HepG2 (cell line): Measurements from ENCODE around the gene ACSL1. TPM values are rescaled to one million over a fixed set of nuclear protein-coding genes. Genes with fewer than 3 reads are reported as not detected.

ENCODE experiments used
- ATAC-seq: fragments of 200-7000 bp; cut with Tn5 transposase; 3 replicates; pipeline ENCODE4 v1.9.1; 2020; ENCODE audit warnings: mild to moderate bottlenecking, moderate library complexity
- BruUV-seq: library from RNA; stranded (reverse); fragments of 400-500 nt; replicated peaks from 2 replicates; lab custom pipeline; 2021; lab: Mats Ljungman, UMichigan
- CTCF ChIA-PET: fragments of 300-600 bp; formaldehyde crosslinking; extraction: SDS; loops from one replicate; lab custom pipeline; 2021; ENCODE audit warnings: low total read pairs, inconsistent platforms, low intra/inter-chr PET ratio; lab: Yijun Ruan, JAX
- POLR2A ChIA-PET: fragments of 350-600 bp; sonication (Branson Sonifier 250); formaldehyde crosslinking; loops from one replicate; lab custom pipeline; 2020; ENCODE audit warnings: antibody characterized with exemption, inconsistent platforms; lab: Yijun Ruan, JAX
- DNase-seq: peaks from one replicate; pipeline ENCODE4 v3.0.0-alpha.2; 2015; ENCODE audit warnings: low spot score
- FAIRE-seq: peaks from 3 replicates; lab custom pipeline; 2011; peaks lifted over from hg19 to GRCh38; lab: Jason Lieb, UNC
- H2AFZ ChIP-seq: one replicate; pipeline ENCODE4 v1.6.1; 2011; ENCODE audit warnings: low read length, inconsistent platforms
- H3K27ac ChIP-seq: fragments of 300-600 bp; 3 replicates; pipeline ENCODE4 v1.8.0; 2011; ENCODE audit warnings: mixed run types, mild to moderate bottlenecking, mixed read lengths, low read length, inconsistent platforms; ENCODE audit not compliant: insufficient read depth; ENCODE audit errors: extremely low read length
- H3K27me3 ChIP-seq, 2 experiments: fragments of 200-600 bp in 1 of 2; 2 replicates in 1 of 2; 3 replicates in 1 of 2; pipeline versions ENCODE4 v1.6.0 to v1.8.0; 2011; ENCODE audit warnings: low read length in 2 of 2, mild to moderate bottlenecking in 2 of 2, moderate library complexity in 2 of 2, inconsistent platforms in 1 of 2; ENCODE audit not compliant: insufficient read depth in 2 of 2, control insufficient read depth in 1 of 2
- H3K36me3 ChIP-seq, 2 experiments: fragments of 200-600 bp in 1 of 2; replicated peaks in 1 of 2; 2 replicates in 1 of 2; 3 replicates in 1 of 2; pipeline versions ENCODE4 v1.5.1 to v1.8.0; 2011; ENCODE audit warnings: low read length in 2 of 2, inconsistent platforms in 1 of 2; ENCODE audit not compliant: insufficient read depth in 2 of 2, control insufficient read depth in 1 of 2
- H3K4me1 ChIP-seq: 2 replicates; pipeline ENCODE4 v1.5.1; 2012; ENCODE audit warnings: low read length, inconsistent platforms; ENCODE audit not compliant: insufficient read depth
- H3K4me2 ChIP-seq: 2 replicates; pipeline ENCODE4 v1.6.0; 2011; ENCODE audit warnings: low read depth, low read length, inconsistent platforms
- H3K4me3 ChIP-seq, 3 experiments: fragments of 200-600 bp in 1 of 3; sonication (generic), shearing (Covaris generic) in 1 of 3; replicated peaks in 1 of 3; 2 replicates each; pipeline ENCODE4 v1.5.1; 2011 to 2016; ENCODE audit warnings: low read length in 3 of 3, inconsistent platforms in 2 of 3, low read depth in 2 of 3, mild to moderate bottlenecking in 2 of 3, control low read depth in 1 of 3, mixed read lengths in 1 of 3; ENCODE audit not compliant: insufficient read depth in 1 of 3
- H3K79me2 ChIP-seq: one replicate; pipeline ENCODE4 v1.6.1; 2011; ENCODE audit warnings: low read length, inconsistent platforms; ENCODE audit not compliant: insufficient read depth
- H3K9ac ChIP-seq: 2 replicates; pipeline ENCODE4 v1.6.0; 2011; ENCODE audit warnings: mild to moderate bottlenecking, low read depth, low read length, inconsistent platforms; ENCODE audit not compliant: insufficient read depth
- H3K9me3 ChIP-seq: 2 replicates; pipeline ENCODE4 v1.5.1; 2012; ENCODE audit warnings: mild to moderate bottlenecking, low read length
- H4K20me1 ChIP-seq: 2 replicates; pipeline ENCODE4 v1.6.0; 2011; ENCODE audit warnings: inconsistent platforms, mild to moderate bottlenecking, low read length, moderate library complexity; ENCODE audit not compliant: insufficient read depth
- CCAR2 ChIP-seq: fragments of 200-400 bp; formaldehyde crosslinking; optimal IDR thresholded peaks from 2 replicates; pipeline ENCODE3; 2018; ENCODE audit warnings: low read depth, mild to moderate bottlenecking, low read length, moderate library complexity
- GABPA ChIP-seq, 2 experiments: IDR thresholded peaks; 2 replicates each; pipeline ENCODE4 v1.6.1; 2011 to 2016; ENCODE audit warnings: low read depth in 2 of 2, low read length in 1 of 2, missing biosample characterization in 1 of 2, missing genetic modification characterization in 1 of 2
- HNRNPL ChIP-seq: fragments of 200-400 bp; formaldehyde crosslinking; IDR thresholded peaks from 2 replicates; pipeline ENCODE4 v1.6.1; 2017; ENCODE audit warnings: mild to moderate bottlenecking, low read depth, low read length
- MAFF ChIP-seq: IDR thresholded peaks from 2 replicates; pipeline ENCODE4 v1.6.1; 2011; ENCODE audit warnings: low read depth, low read length, improper control_type of control experiment
- MZF1 ChIP-seq: sonication (generic); formaldehyde crosslinking; IDR thresholded peaks from 2 replicates; pipeline ENCODE4 v1.8.1; 2023; ENCODE audit warnings: mild to moderate bottlenecking, missing genetic modification reagents, borderline replicate concordance
- RORA ChIP-seq: sonication (generic); formaldehyde crosslinking; IDR thresholded peaks from 2 replicates; pipeline ENCODE4 v1.5.0; 2020; ENCODE audit warnings: mild to moderate bottlenecking, missing genetic modification reagents, moderate library complexity
- ZNF430 ChIP-seq: sonication (generic); formaldehyde crosslinking; IDR thresholded peaks from 2 replicates; pipeline ENCODE4 v1.9.0; 2021; ENCODE audit warnings: mild to moderate bottlenecking, missing genetic modification reagents
- ZNF780A ChIP-seq: sonication (generic); formaldehyde crosslinking; IDR thresholded peaks from 2 replicates; pipeline ENCODE4 v1.8.0; 2022; ENCODE audit warnings: mild to moderate bottlenecking, missing genetic modification reagents, moderate library complexity
- ZSCAN29 ChIP-seq: sonication (generic); formaldehyde crosslinking; conservative IDR thresholded peaks from 2 replicates; pipeline ENCODE4 v1.4.0; 2020; ENCODE audit warnings: mild to moderate bottlenecking, missing genetic modification reagents
- WGBS: methylation state at CpG from one replicate; pipeline ENCODE4 v1.1.6; 2017; ENCODE audit warnings: low lambda C conversion rate; 5-methylcytosine and 5-hydroxymethylcytosine counted together
- in situ Hi-C: cut with HindIII; loops from 2 replicates; pipeline ENCODE4 v1.10.0; 2017; ENCODE audit warnings: low pct_unique_long_range_greater_than_20kb; ENCODE audit not compliant: extremely low pct_ligation_motif_present
- intact Hi-C: fragments of 100-400 bp; cut with micrococcal nuclease; formaldehyde crosslinking; loops from one replicate; pipeline ENCODE4 v1.10.0; 2022; ENCODE audit not compliant: unreplicated experiment
- polyA plus RNA-seq, 8 experiments: library from polyadenylated mRNA; depleted of rRNA in 3 of 8; stranded (reverse) in 7 of 8; unstranded in 1 of 8; fragments of >200 nt; fragmentation: Illumina TruSeq in 4 of 8; extraction: Trizol in 4 of 8; gene quantifications; 2 replicates each; pipeline versions ENCODE4 v1.2.1 to v1.2.3, GENCODE V29; 2011 to 2016; ENCODE audit warnings: low read depth in 4 of 8, missing spikeins in 1 of 8, mixed read lengths in 1 of 8; ENCODE audit not compliant: insufficient read depth in 1 of 8
- total RNA-seq, 5 experiments: library from RNA; depleted of rRNA; stranded (reverse); fragments of >200 nt; fragmentation: Illumina TruSeq; extraction: Trizol; gene quantifications; 2 replicates each; pipeline ENCODE4 v1.2.3, GENCODE V29; 2016; ENCODE audit warnings: low read depth in 1 of 5
- TF ChIP-seq, protein P1 (sequence below): sonication (generic); formaldehyde crosslinking; IDR thresholded peaks from 2 replicates; pipeline ENCODE4 v1.4.0; 2020; ENCODE audit warnings: missing genetic modification reagents

The ACSL1 gene
- total and polyA plus RNA-seq, 2 of the 13 experiments (the other 11 are each of a cell fraction or from before 2014, with no cell fraction given): 10.0 to 29.8 TPM

DNA sequence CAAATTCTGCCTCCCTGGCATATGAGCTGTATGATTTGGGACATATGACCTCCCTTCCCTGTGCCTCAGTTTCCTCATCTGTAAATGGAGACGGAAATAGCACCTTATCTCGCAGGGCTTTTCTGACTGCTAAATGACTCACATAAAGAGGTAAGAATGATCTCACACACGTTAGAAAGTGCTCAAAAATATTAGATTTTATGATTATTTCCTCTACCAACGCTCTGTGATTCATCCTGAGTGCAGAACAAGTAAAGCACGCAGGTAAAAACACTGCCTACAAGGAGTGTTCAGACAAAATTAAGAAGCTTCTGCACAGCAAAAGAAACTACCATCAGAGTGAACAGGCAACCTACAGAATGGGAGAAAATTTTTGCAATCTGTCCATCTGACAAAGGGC lies 21.1 kb downstream of the ACSL1 start:
- BruUV-seq: no TSS peak
- H4K20me1 ChIP-seq: no peaks in the 10 kb centered on the region
- no peak overlapping the region for H3K9ac ChIP-seq
- peaks cover 44% of the 10 kb centered on the region for H3K4me1 ChIP-seq
- DNase-seq (no peak), ATAC-seq (no peak), FAIRE-seq (no peak)
- H3K4me2 ChIP-seq: no peak overlapping the region
- WGBS: 83% methylated on average over 5 of the region's 5 CpGs
- in situ Hi-C loops: no loop called here
- H2AFZ ChIP-seq: no peak overlapping the region
- CTCF ChIA-PET: no interaction called here
- POLR2A ChIA-PET: no interaction called here
- intact Hi-C loops: loop anchor here (10.0 kb wide), 1 partner anchor 180 kb away; no protein-coding TSS in a partner anchor
- TF ChIP-seq HNRNPL: no peak
- no peak for TF ChIP-seq MZF1 (CRISPR knock-in tag)
- no peak for TF ChIP-seq MAFF
- no peak for TF ChIP-seq ZNF430 (CRISPR knock-in tag)
- no peak for TF ChIP-seq ZSCAN29
- TF ChIP-seq GABPA (IDR thresholded peaks at IDR 0.05; ENCODE audit: low read depth, low read length): no peak
- TF ChIP-seq GABPA (CRISPR knock-in tag; IDR thresholded peaks at IDR 0.05; ENCODE audit: low read depth): no peak
- no peak for TF ChIP-seq CCAR2
- no peak for TF ChIP-seq ZNF780A
- TF ChIP-seq RORA (CRISPR knock-in tag): no peak
- TF ChIP-seq, protein P1, sequence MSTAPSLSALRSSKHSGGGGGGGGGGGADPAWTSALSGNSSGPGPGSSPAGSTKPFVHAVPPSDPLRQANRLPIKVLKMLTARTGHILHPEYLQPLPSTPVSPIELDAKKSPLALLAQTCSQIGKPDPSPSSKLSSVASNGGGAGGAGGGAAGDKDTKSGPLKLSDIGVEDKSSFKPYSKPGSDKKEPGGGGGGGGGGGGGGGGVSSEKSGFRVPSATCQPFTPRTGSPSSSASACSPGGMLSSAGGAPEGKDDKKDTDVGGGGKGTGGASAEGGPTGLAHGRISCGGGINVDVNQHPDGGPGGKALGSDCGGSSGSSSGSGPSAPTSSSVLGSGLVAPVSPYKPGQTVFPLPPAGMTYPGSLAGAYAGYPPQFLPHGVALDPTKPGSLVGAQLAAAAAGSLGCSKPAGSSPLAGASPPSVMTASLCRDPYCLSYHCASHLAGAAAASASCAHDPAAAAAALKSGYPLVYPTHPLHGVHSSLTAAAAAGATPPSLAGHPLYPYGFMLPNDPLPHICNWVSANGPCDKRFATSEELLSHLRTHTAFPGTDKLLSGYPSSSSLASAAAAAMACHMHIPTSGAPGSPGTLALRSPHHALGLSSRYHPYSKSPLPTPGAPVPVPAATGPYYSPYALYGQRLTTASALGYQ (CRISPR knock-in tag): no peak
- no peak overlapping the region for H3K27ac ChIP-seq
- H3K9me3 ChIP-seq: no peaks in the 10 kb centered on the region
- H3K36me3 ChIP-seq: peaks cover 0 to 1% of the 10 kb centered on the region in 2 experiments; a peak in 2 of 5 replicates
- H3K4me3 ChIP-seq: no peak overlapping the region
- no peaks in the 10 kb centered on the region for H3K27me3 ChIP-seq
- peaks cover 6% of the 10 kb centered on the region for H3K79me2 ChIP-seq
